Skeletal muscle tissue (tissue), 4 donors: ENCODE data around the gene SEC31A. TPM values are rescaled to one million over a fixed set of nuclear protein-coding genes. Genes with fewer than 3 reads are reported as not detected.

ENCODE experiments used
- H3K27ac ChIP-seq: one replicate; pipeline ENCODE4 v1.7.0; 2013; ENCODE audit warnings: mild to moderate bottlenecking, low read depth, low read length, inconsistent platforms
- H3K27me3 ChIP-seq, 3 donors: one replicate each; pipeline ENCODE4 v1.7.0; 2013; ENCODE audit warnings: low read length in 3 of 3; ENCODE audit not compliant: control insufficient read depth in 3 of 3, insufficient read depth in 3 of 3
- H3K36me3 ChIP-seq, 3 donors: one replicate each; pipeline ENCODE4 v1.7.0; 2013; ENCODE audit warnings: low read length in 3 of 3; ENCODE audit not compliant: control insufficient read depth in 3 of 3, insufficient read depth in 3 of 3
- H3K4me1 ChIP-seq, 3 donors: one replicate each; pipeline ENCODE4 v1.7.0; 2013; ENCODE audit warnings: low read length in 3 of 3, mild to moderate bottlenecking in 3 of 3; ENCODE audit not compliant: control insufficient read depth in 3 of 3, insufficient read depth in 3 of 3
- H3K4me3 ChIP-seq, 3 donors: one replicate each; pipeline ENCODE4 v1.7.0; 2013; ENCODE audit warnings: low read length in 3 of 3
- H3K9ac ChIP-seq, 3 donors: one replicate each; pipeline ENCODE4 v1.7.0; 2013; ENCODE audit warnings: low read length in 3 of 3, mild to moderate bottlenecking in 3 of 3, moderate library complexity in 2 of 3, low read depth in 1 of 3
- H3K9me3 ChIP-seq, 3 donors: one replicate each; pipeline ENCODE4 v1.7.0; 2013; ENCODE audit warnings: low read length in 3 of 3; ENCODE audit not compliant: control insufficient read depth in 3 of 3
- total RNA-seq: library from RNA; depleted of rRNA; stranded (reverse); fragments of >200 nt; gene quantifications from one replicate; pipeline ENCODE4 v1.2.3, GENCODE V29; 2014
- donor health status: Osteomylitis.

The SEC31A gene
- total RNA-seq, 1 donor from 2014 or later: 229 TPM

- H3K9ac ChIP-seq: no peak overlapping the region
- H3K27me3 ChIP-seq: no peaks in the 10 kb centered on the region
- H3K27ac ChIP-seq: no peak overlapping the region
- H3K9me3 ChIP-seq: no peaks in the 10 kb centered on the region
- peaks cover 5 to 26% (median 18%) of the 10 kb centered on the region in 3 donors for H3K36me3 ChIP-seq
- no peaks in the 10 kb centered on the region for H3K4me1 ChIP-seq
- H3K4me3 ChIP-seq: no peak overlapping the region
Measured at GRCh38 chr4:82909326-82909725, 18.4 kb upstream of the SEC31A start.

GRCh38 chr4:82906469-82906868 lies 15.5 kb upstream of the SEC31A start:
- Histone ChIP-seq H3K9ac (no peak overlapping the region), H3K4me3 (no peak overlapping the region), H3K27me3 (no peaks in the 10 kb centered on the region), H3K36me3 (peaks cover 5 to 26% (median 18%) of the 10 kb centered on the region in 3 donors), H3K4me1 (peaks cover 0 to 10% (median 7%) of the 10 kb centered on the region in 3 donors), H3K9me3 (no peaks in the 10 kb centered on the region), H3K27ac (no peak overlapping the region)

GRCh38 chr4:82905205-82905604 lies 14.3 kb upstream of the SEC31A start:
- Histone ChIP-seq H3K36me3 (peaks cover 5 to 26% (median 11%) of the 10 kb centered on the region in 3 donors), H3K27me3 (no peaks in the 10 kb centered on the region), H3K4me3 (no peak overlapping the region)

DNA sequence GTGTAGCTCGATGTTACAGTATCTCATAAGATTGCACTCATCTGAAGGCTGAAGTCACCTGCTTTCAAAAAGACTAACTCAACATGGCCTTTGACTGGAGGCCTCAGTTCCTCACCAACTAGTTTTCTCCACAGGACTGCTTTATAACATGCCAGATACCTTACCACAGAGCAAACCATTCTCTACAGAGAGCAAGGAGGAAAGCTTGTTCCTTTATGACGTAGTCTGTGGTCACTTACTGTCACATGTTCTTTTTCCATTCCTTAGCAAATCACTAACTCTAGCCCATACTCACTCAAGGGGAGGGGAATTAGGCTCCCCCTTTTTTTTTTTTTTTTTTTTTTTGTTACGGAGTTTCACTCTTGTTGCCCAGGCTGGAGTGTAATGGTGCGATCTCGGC lies 12.8 kb upstream of the SEC31A start:
- no peaks in the 10 kb centered on the region for H3K9me3 ChIP-seq
- H3K27ac ChIP-seq: no peak overlapping the region
- H3K27me3 ChIP-seq: no peaks in the 10 kb centered on the region
- peaks cover 0 to 24% (median 17%) of the 10 kb centered on the region in 3 donors for H3K4me1 ChIP-seq
- H3K36me3 ChIP-seq: peaks cover 5 to 26% (median 11%) of the 10 kb centered on the region in 3 donors
- H3K4me3 ChIP-seq: no peak overlapping the region
- no peak overlapping the region for H3K9ac ChIP-seq

More at GRCh38 chr4:82905205-82905604, 14.3 kb upstream of the SEC31A start:
- H3K4me1 ChIP-seq: peaks cover 0 to 18% (median 8%) of the 10 kb centered on the region in 3 donors
- H3K9me3 ChIP-seq: no peaks in the 10 kb centered on the region
- no peak overlapping the region for H3K27ac ChIP-seq
- no peak overlapping the region for H3K9ac ChIP-seq

- Histone ChIP-seq H3K9ac (peak overlapping the region; percentile 82 to 96 (median 94)), H3K36me3 (peaks cover under 1 to 10% (median 6%) of the 10 kb centered on the region in 3 donors), H3K9me3 (no peaks in the 10 kb centered on the region), H3K4me3 (peak overlapping the region; percentile 95 to 99 (median 96)), H3K27me3 (no peaks in the 10 kb centered on the region), H3K27ac (peak overlapping the region; percentile 99), H3K4me1 (peaks cover 4 to 27% (median 27%) of the 10 kb centered on the region in 3 donors)
Measured at GRCh38 chr4:82901183-82901718, 10.3 kb upstream of the SEC31A start.

GRCh38 chr4:82900411-82901182 lies 9.6 kb upstream of the SEC31A start, which contains the start of gene THAP9:
TSS of gene THAP9 (plus strand) at chr4:82900735. CDS start at chr4:82900803, 68 bp downstream.
- Histone ChIP-seq H3K36me3 (peaks cover 0 to 7% (median 1%) of the 10 kb centered on the region in 3 donors), H3K4me1 (peaks cover 4 to 27% (median 27%) of the 10 kb centered on the region in 3 donors), H3K27me3 (no peaks in the 10 kb centered on the region), H3K4me3 (peak within 1 kb of the TSS; percentile 95 to 99 (median 96)), H3K27ac (peak within 1 kb of the TSS; percentile 99), H3K9ac (peak within 1 kb of the TSS; percentile 82 to 96 (median 94)), H3K9me3 (no peaks in the 10 kb centered on the region)

DNA sequence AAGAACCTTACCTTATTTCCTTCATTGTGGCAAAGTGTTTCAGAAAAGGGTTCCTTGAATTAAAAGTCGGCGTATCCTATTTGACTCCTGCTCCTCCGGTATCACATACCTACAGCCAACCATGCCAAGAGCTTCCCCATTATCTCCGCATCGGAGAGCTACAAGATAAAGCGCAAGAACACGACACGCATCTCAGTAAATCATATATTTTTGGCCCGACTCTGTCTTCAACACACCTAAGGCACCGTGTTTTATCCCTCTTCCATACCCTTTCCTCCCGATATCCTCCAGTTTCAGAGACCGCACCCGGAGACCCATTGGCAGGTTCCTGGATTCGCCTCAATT lies 9.1 kb upstream of the SEC31A start:
- H3K9me3 ChIP-seq: no peaks in the 10 kb centered on the region

GRCh38 chr4:82899374-82900065 lies 8.6 kb upstream of the SEC31A start:
- Histone ChIP-seq H3K27ac (peak overlapping the region; percentile 99), H3K4me1 (peaks cover 4 to 27% (median 27%) of the 10 kb centered on the region in 3 donors), H3K36me3 (peaks cover 0 to 5% (median 4%) of the 10 kb centered on the region in 3 donors), H3K27me3 (no peaks in the 10 kb centered on the region), H3K9me3 (no peaks in the 10 kb centered on the region), H3K4me3 (peak overlapping the region; percentile 95 to 99 (median 96)), H3K9ac (peak overlapping the region; percentile 82 to 96 (median 94))

More for the DNA sequence above, 9.1 kb upstream of the SEC31A start:
- Histone ChIP-seq H3K4me1 (peaks cover 4 to 27% (median 27%) of the 10 kb centered on the region in 3 donors), H3K27me3 (no peaks in the 10 kb centered on the region), H3K36me3 (peaks cover 0 to 7% (median 0%) of the 10 kb centered on the region in 3 donors), H3K27ac (peak overlapping the region; percentile 99), H3K9ac (peak overlapping the region; percentile 82 to 96 (median 94)), H3K4me3 (peak overlapping the region; percentile 95 to 99 (median 96))

DNA sequence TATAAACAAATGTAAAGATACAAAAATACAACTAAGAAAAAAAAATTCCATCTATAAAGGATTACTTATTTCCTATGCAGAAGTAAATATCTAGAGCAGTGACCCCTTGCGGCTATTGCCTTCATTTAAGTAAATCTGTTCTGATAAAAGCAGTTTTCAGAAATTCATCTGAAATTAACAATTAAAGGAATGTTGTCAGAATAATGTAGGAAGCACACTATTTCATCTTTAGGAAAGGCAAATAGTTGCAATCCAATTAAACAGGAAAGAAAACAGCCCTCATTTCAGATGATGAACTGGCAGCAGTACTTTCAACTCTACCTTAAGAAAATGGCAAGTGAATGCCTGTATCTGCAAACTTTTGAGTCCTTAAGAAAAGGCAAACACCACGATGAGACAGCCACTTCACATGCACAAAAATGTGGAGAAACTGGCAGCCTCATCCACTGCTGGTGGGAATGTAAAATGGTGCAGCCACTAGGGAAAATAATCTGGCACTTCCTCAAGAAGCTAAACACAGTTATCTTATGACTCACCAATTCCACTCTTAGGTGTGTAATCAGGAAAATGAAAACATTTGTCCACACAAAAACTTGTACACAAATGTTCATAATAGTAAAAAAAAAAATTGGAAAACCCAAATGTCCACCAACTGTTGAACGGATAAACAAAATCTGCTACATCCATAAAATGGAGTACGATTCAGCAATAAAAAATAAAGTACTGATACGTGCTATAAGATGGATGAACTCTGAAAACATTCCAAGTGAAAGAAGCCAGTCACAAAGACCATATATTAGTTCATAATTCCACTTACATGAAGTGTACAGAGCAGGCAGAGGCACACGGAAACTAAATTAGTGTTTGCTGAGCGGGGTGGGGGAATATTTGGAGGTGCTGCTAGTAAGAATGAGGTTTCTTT lies 7.6 kb upstream of the SEC31A start:
- Histone ChIP-seq H3K36me3 (peaks cover 0 to 13% (median 12%) of the 10 kb centered on the region in 3 donors), H3K4me1 (peaks cover 4 to 27% (median 27%) of the 10 kb centered on the region in 3 donors), H3K27ac (peak overlapping the region; percentile 99), H3K27me3 (no peaks in the 10 kb centered on the region), H3K9ac (peak overlapping the region in 2 of 3 donors; percentile 14 to 96), H3K4me3 (peak overlapping the region; percentile 95 to 99 (median 96)), H3K9me3 (no peaks in the 10 kb centered on the region)
